ENCODE data around the gene DENND4C.

The DENND4C gene

DNA sequence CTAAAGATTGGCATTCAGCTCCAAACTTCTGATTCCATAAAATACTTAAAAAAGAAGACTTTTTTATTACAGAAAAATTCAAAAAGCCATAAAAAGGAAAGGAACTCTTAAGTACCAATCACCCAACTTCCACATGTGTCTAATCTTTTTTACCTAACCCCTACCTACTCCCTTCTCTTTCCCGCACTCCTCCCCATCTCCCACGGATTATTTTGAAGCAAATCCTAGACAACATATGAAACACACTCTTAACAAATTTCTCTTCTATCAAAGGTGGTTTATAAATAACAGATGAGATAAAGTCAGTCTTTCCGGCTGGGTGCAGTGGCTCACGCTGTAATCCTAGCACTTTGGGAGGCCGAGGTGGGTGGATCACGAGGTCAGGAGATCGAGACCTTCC lies 5.9 kb upstream of the DENND4C start:
- H3K27ac ChIP-seq: no peak overlapping the region
- TF ChIP-seq, protein P1, sequence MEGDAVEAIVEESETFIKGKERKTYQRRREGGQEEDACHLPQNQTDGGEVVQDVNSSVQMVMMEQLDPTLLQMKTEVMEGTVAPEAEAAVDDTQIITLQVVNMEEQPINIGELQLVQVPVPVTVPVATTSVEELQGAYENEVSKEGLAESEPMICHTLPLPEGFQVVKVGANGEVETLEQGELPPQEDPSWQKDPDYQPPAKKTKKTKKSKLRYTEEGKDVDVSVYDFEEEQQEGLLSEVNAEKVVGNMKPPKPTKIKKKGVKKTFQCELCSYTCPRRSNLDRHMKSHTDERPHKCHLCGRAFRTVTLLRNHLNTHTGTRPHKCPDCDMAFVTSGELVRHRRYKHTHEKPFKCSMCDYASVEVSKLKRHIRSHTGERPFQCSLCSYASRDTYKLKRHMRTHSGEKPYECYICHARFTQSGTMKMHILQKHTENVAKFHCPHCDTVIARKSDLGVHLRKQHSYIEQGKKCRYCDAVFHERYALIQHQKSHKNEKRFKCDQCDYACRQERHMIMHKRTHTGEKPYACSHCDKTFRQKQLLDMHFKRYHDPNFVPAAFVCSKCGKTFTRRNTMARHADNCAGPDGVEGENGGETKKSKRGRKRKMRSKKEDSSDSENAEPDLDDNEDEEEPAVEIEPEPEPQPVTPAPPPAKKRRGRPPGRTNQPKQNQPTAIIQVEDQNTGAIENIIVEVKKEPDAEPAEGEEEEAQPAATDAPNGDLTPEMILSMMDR (IDR thresholded peaks at IDR 0.05): no peak
- no peak for TF ChIP-seq ZFX (IDR thresholded peaks at IDR 0.05; ENCODE audit: borderline replicate concordance)

DNA sequence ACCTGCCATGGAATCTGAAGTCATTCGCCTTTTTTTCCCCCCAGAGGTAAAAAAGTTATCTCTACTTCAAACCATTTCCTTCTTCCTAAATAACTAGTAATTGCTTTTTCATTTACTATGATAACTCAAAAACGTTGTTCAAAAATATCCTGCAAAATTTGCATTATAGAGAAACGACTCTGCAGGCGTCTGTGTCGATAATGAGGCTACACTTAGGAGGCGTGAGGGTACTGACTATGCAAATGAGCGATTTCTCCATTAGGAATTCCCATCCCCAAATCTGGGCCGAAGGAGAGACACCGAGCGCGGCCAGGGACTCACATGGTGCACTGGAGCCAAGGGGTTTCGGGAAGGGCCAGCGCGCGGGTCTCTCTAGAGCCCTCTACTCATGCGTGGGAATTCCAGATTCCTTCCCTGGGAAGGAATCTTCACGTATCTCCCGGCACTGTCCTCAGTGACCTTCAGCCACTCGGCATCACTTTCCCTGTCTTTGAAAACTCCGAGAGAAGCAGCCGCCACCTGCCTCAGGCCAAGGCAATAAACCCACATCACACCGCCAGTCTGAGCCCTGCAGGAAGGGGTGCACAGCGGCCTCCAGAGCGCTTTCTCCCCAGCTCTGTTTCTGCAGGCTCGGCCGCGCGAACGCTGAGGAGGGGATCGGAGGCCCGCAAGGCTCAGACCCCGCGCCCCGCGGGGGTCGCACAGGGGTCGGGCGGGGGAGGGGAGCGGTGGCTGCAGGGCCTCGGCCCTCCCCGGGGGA lies 718 bp upstream of the DENND4C start:
- H3K27ac ChIP-seq: peak overlapping the region; percentile 92
- TF ChIP-seq ZFX (IDR thresholded peaks at IDR 0.05; ENCODE audit: borderline replicate concordance): no peak
- TF ChIP-seq, protein P1 (IDR thresholded peaks at IDR 0.05): no peak

DNA sequence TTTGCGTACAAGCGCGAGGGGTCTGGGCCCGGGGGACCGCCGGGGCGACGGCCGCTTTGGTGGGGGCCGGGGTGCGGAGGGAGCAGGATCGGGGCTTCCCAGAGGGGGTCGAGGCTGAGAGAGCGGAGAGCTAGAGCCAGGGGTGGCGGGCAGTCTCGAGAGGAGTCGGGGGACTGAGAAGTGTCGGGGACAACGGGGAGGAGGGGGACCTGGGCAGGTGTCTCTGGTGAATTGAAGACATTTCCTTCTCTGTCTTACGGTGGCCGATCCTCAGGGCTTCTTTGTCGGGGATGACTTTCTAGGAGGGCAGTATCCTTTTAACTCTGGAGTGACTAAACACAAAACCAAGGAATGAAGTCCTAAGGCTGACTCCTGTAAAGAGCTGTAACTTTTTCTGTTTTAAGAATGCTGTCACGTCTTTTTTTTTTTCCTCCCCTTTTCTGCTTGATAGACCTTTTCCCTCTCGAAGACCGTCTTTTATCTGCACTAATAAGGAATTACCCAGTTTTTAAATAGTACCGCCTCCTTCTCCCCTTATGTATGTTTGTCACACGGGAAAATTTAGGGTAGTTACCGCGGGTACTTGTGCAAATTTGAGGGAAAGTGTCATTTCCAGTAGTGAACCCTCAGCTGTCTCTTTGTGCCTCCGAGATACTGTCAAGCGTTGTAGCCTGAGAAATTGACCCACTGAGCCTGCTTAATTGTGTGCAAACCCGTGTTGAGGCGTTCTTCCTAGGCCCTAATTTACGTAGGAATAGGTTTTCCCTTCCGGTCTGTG lies 822 bp downstream of the DENND4C start:
- TF ChIP-seq, protein P1 (IDR thresholded peaks at IDR 0.05): no peak
- no peak for TF ChIP-seq ZFX (IDR thresholded peaks at IDR 0.05; ENCODE audit: borderline replicate concordance)
- peak overlapping the region; percentile 92 for H3K27ac ChIP-seq

DNA sequence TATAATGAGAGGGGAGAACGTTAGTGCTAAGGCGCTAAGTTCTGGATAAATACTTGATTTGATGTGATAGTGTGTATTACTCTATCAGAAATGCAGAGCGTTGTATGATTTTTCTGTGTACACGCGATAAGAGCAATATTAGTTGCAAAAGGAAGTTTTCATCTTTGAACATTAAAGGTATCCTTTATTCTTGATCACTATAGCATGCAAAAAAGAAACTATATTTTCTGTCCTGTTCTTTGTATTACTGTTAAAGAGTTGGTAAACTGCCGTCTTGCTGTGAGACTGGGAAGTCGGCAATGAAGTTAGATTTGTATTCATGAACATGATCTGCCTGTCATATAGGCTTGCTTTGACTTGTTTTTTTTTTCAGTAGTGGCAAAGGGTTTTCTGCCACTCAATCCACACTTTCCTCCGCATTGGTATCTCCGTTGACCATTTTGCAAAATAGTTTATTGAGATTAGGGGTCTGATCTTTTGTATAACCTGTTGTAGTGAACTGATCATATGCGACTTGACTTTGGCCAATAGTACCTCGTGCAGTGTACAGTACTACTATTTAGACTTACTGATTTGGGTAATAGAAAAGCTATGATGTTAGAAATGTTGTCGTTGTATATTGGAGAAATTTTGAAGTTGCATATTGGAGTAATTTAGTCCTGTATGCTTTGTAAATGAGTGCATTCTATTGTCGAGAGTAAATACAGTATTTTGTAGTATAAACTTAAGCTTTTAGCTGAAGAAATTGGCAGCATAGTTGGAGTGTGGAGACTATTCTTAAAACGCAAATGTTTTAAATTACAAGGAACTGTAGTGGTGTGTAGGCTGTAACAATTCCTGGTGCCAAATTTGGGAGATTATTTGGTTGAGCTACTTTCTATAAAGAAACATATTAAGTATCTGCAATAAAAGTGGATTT lies 1.7 kb downstream of the DENND4C start:
- peak overlapping the region; percentile 92 for H3K27ac ChIP-seq
- TF ChIP-seq ZFX (IDR thresholded peaks at IDR 0.05; ENCODE audit: borderline replicate concordance): no peak
- TF ChIP-seq, protein P1 (IDR thresholded peaks at IDR 0.05): no peak

DNA sequence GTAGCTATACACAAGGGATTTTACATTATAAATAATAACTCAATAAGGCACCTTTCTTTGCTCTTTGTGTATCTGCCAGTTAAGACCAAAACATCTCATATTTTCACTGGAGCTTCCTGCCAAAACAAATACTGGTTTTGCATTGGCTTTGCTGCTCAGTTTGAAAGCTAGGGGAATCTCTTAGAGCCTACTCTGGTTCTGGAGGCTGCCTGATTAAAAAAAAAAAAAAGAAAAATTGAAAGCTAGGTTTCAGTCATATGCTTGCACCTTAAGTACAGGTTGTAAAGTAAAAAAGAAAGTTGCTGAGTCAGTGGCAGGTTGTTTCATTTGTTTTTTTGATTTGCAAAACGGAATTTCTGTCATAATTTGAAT lies 2.3 kb downstream of the DENND4C start:
- TF ChIP-seq, protein P1 (IDR thresholded peaks at IDR 0.05): no peak
- no peak for TF ChIP-seq ZFX (IDR thresholded peaks at IDR 0.05; ENCODE audit: borderline replicate concordance)
- peak overlapping the region; percentile 92 for H3K27ac ChIP-seq

DNA sequence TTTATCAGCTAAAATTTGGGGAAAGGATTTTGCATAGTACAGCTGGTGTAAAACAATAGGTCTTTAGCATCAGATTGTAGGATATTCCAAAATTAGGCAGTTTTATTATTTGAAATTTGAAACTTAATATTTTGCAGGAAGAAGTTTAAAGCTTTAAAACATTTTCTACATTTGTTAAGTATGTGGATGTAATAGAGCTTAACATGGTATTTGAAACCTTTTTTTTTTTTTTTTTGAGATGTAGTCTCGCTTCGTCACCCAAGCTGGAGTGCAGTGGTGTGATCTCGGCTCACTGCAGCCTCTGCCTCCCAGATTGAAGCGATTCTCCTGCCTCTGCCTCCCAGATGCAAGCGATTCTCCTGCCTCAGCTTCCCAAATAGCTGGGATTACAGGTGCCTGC lies 2.9 kb downstream of the DENND4C start:
- H3K27ac ChIP-seq: peak overlapping the region; percentile 92
- TF ChIP-seq, protein P1 (IDR thresholded peaks at IDR 0.05): no peak
- no peak for TF ChIP-seq ZFX (IDR thresholded peaks at IDR 0.05; ENCODE audit: borderline replicate concordance)

All from 22Rv1 (cell line).